K562 treated with DMSO at 1 percent for 24 hours (cell line): ENCODE results near the gene ARMC6. TPM values are rescaled to one million over a fixed set of nuclear protein-coding genes. Genes with fewer than 3 reads are reported as not detected.

Source experiments
- total RNA-seq: library from RNA; unstranded; fragments of 300-600 nt; gene quantifications from 2 replicates; pipeline ENCODE4 v1.2.3, GENCODE V29; 2022; ENCODE audit warnings: low read depth; ENCODE audit not compliant: insufficient read depth

Gene ARMC6
- total RNA-seq = 33.1 and 37.5 TPM in 2 replicates

DNA sequence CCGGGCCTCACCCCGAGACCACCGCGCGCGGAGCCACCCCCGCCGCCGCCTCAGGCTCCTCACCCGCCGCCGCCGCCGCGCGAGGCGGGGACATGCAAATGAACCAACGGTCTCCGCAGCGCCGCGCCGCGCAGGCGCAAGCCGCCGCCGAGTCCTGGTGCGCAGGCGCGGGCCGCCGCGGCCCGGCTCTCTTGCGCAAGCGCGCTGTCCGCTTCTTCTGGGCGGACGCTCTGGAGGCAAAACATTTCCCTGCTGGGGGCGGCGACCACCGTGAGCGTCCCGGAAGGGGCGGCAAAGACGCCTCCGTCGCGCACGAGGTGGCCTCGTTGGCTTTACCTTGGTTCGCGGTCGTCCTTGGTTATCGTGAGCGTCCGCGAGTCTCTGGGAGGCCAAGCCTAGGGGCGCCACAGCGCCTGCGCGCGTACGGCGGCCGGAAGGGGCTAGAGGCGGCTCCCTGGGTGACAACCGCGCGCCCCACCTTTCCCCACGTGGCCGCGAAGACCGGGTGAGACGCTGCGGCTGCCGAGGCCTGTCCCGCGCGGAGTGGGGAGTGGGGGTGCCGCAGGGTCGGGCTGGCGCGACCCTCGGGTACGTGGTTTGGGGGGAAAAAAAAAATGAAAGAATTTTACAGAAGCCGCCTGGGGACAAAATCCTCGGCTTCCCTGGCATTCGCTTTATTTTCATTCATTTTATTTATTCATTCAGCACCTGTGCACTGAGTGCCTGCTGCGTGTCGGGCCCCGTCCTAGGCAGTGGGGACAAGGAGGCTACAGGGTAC lies at the start of gene ARMC6, which contains the start of gene SUGP2:
ARMC6 (plus strand) TSS at position 178 of the 778 bp plus-strand sequence. CDS start 607 bp downstream, outside the sequence.
SUGP2 (minus strand) TSS at position 92 of the 778 bp plus-strand sequence. CDS start 2,446 bp downstream, outside the sequence.

DNA sequence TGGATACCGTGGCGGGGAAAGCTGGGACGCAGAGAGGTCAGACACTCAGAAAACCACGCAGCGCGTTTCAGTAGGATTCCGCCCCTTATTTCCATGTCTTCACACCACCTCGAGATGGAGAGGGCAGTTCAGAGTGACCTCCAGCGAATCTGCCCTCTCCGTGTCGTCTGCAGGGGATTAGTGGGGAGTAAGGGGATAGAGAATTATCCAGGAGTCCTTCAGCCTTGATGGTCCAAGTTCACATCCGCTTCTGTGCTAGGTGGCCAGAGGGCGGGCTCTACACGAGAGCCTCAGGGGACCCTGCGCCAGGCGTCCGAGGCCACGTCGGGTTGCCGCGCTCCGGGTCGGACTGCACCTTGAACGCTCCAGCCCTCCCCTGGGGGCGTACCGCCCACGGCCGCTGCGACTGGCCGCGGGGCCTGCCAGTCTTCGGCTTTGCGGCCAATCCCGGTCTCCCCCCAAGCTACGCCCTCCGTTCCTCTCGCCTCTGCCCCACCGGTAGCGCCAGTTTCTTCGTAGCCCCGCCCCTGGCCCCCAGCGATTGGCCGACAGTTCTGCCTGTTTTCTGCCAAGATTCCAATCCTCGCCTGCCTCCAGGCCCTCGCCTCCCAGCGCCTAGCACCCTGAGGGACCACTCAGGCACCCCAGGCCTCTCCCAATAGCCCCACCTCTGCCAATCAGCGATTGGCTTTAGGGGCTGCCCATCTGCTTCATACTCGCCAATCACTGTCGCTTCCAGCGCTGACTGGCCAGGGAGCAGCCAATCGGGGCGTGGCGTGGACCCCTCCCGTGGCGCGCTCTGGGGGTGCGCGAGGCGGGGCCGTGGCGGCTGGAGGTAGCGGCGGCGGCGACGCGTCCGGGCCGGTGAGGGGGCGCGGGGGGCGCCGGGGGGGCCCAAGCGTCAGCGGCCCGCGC lies 30.0 kb downstream of the ARMC6 start, which contains the start of gene SLC25A42:
SLC25A42 (plus strand) TSS at position 812 of the 915 bp plus-strand sequence. CDS start 32,131 bp downstream, outside the sequence.

Other genes starting within 250 kb of the ARMC6 start
- not detected in 2 replicates for gene COMP, start 242.3 kb upstream of the ARMC6 start, total RNA-seq
- 80.1 and 81.7 TPM in 2 replicates for gene UPF1, start 201.6 kb upstream of the ARMC6 start, total RNA-seq
- gene CERS1, start 137.4 kb upstream of the ARMC6 start, total RNA-seq = 0.93 and 1.1 TPM in 2 replicates
- 511 and 581 TPM in 2 replicates for gene COPE, start 114.2 kb upstream of the ARMC6 start, total RNA-seq
- gene DDX49, start 113.9 kb upstream of the ARMC6 start, total RNA-seq = 91.7 and 115 TPM in 2 replicates
- gene HOMER3, start 92.4 kb upstream of the ARMC6 start, total RNA-seq = 12.2 and 13.3 TPM in 2 replicates
- gene SUGP2, start 86 bp upstream of the ARMC6 start, total RNA-seq = 57.3 and 58.9 TPM in 2 replicates
- 39.2 and 46.6 TPM in 2 replicates for gene SLC25A42, start 30.4 kb downstream of the ARMC6 start, total RNA-seq
- 60.1 and 60.9 TPM in 2 replicates for gene TMEM161A, start 104.9 kb downstream of the ARMC6 start, total RNA-seq
- gene MEF2B, start 136.7 kb downstream of the ARMC6 start, total RNA-seq = 11.4 and 12.9 TPM in 2 replicates
- 27.4 and 28.6 TPM in 2 replicates for gene BORCS8, start 158.5 kb downstream of the ARMC6 start, total RNA-seq
- gene RFXANK, start 158.7 kb downstream of the ARMC6 start, total RNA-seq = 215 and 221 TPM in 2 replicates
- 13.9 and 20.8 TPM in 2 replicates for gene NR2C2AP, start 169.8 kb downstream of the ARMC6 start, total RNA-seq
- gene NCAN, start 178.4 kb downstream of the ARMC6 start, total RNA-seq = not detected in 2 replicates
- gene TM6SF2, start 239.7 kb downstream of the ARMC6 start, total RNA-seq = not detected in 2 replicates